ENCODE measurements around the gene VSIG2. TPM values are rescaled to one million over a fixed set of nuclear protein-coding genes. Genes with fewer than 3 reads are reported as not detected.

The VSIG2 gene
- total RNA-seq, 4 donors from 2014 or later, result 0.58 to 3.2 (median 1.2) TPM; not detected in 1

GRCh38 chr11:124788521-124788920 is 36.5 kb upstream of the VSIG2 start:
- Histone ChIP-seq H3K4me3 (no peak overlapping the region), H3K9me3 (no peaks in the 10 kb centered on the region), H3K27ac (no peak overlapping the region), H3K36me3 (no peaks in the 10 kb centered on the region), H3K27me3 (no peaks in the 10 kb centered on the region), H3K4me1 (peaks cover 0 to 15% (median 0%) of the 10 kb centered on the region in 3 donors)
- no peak for ATAC-seq
- TF ChIP-seq CTCF (IDR thresholded peaks at IDR 0.05), result no peak
- TF ChIP-seq EP300 (IDR thresholded peaks at IDR 0.05), result no peak
- no peak for TF ChIP-seq POLR2A (IDR thresholded peaks at IDR 0.05)
- TF ChIP-seq POLR2AphosphoS5 (IDR thresholded peaks at IDR 0.05), result no peak

GRCh38 chr11:124784051-124784450 is 32.0 kb upstream of the VSIG2 start:
- 92 to 100% methylated on average over 2 of the region's 2 CpGs for WGBS, 2 donors (ENCODE audit: low coverage in 1 of 2)
- H3K9me3 ChIP-seq, result no peaks in the 10 kb centered on the region
- TF ChIP-seq EP300 (IDR thresholded peaks at IDR 0.05) (no peak), POLR2A (IDR thresholded peaks at IDR 0.05) (no peak), POLR2AphosphoS5 (IDR thresholded peaks at IDR 0.05) (no peak), CTCF (IDR thresholded peaks at IDR 0.05) (no peak)
- H3K27ac ChIP-seq, result no peak overlapping the region
- H3K4me1 ChIP-seq, result peaks cover 0 to 3% (median 0%) of the 10 kb centered on the region in 3 donors
- no peaks in the 10 kb centered on the region for H3K27me3 ChIP-seq
- H3K36me3 ChIP-seq, result no peaks in the 10 kb centered on the region
- ATAC-seq, result no peak
- no peak overlapping the region for H3K4me3 ChIP-seq

- Histone ChIP-seq H3K9me3 (no peaks in the 10 kb centered on the region), H3K4me1 (peaks cover 0 to 10% (median 0%) of the 10 kb centered on the region in 3 donors), H3K27me3 (no peaks in the 10 kb centered on the region), H3K4me3 (no peak overlapping the region), H3K27ac (no peak overlapping the region), H3K36me3 (peaks cover 0 to 2% of the 10 kb centered on the region in 2 donors)
- no peak for TF ChIP-seq EP300 (IDR thresholded peaks at IDR 0.05)
- TF ChIP-seq POLR2A (IDR thresholded peaks at IDR 0.05), result no peak
- ATAC-seq, result no peak
- WGBS, 2 donors (ENCODE audit: low coverage in 1 of 2), result 90 to 97% methylated on average over 4 of the region's 4 CpGs
Observed at GRCh38 chr11:124783002-124783401, 30.9 kb upstream of the VSIG2 start.

GRCh38 chr11:124779568-124779967 is 27.5 kb upstream of the VSIG2 start:
- 32 to 39% methylated on average over 1 of the region's 1 CpG for WGBS, 2 donors (ENCODE audit: low coverage in 1 of 2)
- ATAC-seq, result no peak
- Histone ChIP-seq H3K27me3 (no peaks in the 10 kb centered on the region), H3K9me3 (no peaks in the 10 kb centered on the region), H3K27ac (no peak overlapping the region), H3K4me3 (no peak overlapping the region), H3K36me3 (peaks cover 0 to 7% of the 10 kb centered on the region in 2 donors), H3K4me1 (peaks cover 0 to 19% (median 0%) of the 10 kb centered on the region in 3 donors)
- TF ChIP-seq CTCF (IDR thresholded peaks at IDR 0.05) (no peak), EP300 (IDR thresholded peaks at IDR 0.05) (no peak), POLR2AphosphoS5 (IDR thresholded peaks at IDR 0.05) (no peak), POLR2A (IDR thresholded peaks at IDR 0.05) (no peak)

- no peak overlapping the region for H3K4me3 ChIP-seq
- no peak for ATAC-seq
- peaks cover 0 to 19% (median 0%) of the 10 kb centered on the region in 3 donors for H3K4me1 ChIP-seq
- peaks cover 0 to 14% of the 10 kb centered on the region in 2 donors for H3K36me3 ChIP-seq
- no peaks in the 10 kb centered on the region for H3K9me3 ChIP-seq
- H3K27me3 ChIP-seq, result no peaks in the 10 kb centered on the region
- no peak for TF ChIP-seq CTCF (IDR thresholded peaks at IDR 0.05)
- TF ChIP-seq POLR2AphosphoS5 (IDR thresholded peaks at IDR 0.05), result no peak
- no peak for TF ChIP-seq EP300 (IDR thresholded peaks at IDR 0.05)
- no peak for TF ChIP-seq POLR2A (IDR thresholded peaks at IDR 0.05)
- no peak overlapping the region for H3K27ac ChIP-seq
- 67 to 80% methylated on average over 1 to 2 of the region's 2 CpGs for WGBS, 2 donors (ENCODE audit: low coverage in 1 of 2)
Observed at GRCh38 chr11:124778281-124778680, 26.2 kb upstream of the VSIG2 start.

Measured in gastroesophageal sphincter (tissue), 4 donors.